G401.6 (cell line): ENCODE results near the gene CIB4.

ENCODE experiments used
- FAIRE-seq: peaks from 2 replicates; lab custom pipeline; 2012; peaks lifted over from hg19 to GRCh38; lab: Jason Lieb, UNC

CIB4 gene

GRCh38 chr2:26542676-26543505 is 98.3 kb downstream of the CIB4 start:
- no peak for FAIRE-seq

- no peak for FAIRE-seq
These were observed 99.0 kb downstream of the CIB4 start for GRCh38 chr2:26542194-26542455.

- no peak for FAIRE-seq
These were observed 99.6 kb downstream of the CIB4 start for GRCh38 chr2:26541401-26542193.

DNA sequence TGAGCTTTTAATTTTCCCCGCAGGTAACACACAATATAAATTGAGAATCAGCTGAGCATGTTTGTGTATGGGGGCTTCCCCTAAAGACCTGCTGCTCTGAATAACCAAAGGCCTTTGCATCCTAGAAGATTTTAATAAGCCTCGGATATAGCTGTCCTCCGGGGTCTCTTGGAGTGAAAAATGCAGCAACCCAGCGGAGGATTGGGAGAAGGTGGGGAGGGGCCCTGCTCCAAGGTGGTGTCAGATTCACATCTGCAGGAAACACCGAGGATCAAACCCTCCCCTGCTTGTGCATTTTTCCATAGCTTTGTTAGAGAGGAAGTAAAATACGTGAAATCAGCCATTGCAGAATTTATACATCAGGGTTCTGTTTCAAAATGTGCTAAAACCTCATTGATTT is 100.2 kb downstream of the CIB4 start:
- no peak for FAIRE-seq

DNA sequence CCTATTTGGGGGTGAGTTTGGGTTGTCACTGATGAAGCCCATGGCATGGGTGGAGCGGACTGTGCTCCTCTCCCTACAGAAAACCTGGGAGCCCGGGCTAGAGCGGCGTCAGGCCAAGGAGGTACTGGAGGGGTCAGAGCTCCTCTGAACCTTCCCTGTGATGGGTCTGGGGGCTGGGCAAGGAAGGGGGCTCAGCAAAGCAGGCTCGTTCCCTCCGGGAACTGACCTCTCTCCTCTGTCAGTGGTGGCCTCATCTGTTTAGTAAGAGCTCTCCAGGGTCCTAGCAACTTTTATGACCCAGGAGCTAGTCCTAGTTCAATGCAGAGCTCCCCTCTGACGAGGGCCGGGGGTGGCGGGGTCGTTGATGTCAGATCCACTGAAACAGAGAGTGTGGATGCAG is 100.9 kb downstream of the CIB4 start:
- no peak for FAIRE-seq

DNA sequence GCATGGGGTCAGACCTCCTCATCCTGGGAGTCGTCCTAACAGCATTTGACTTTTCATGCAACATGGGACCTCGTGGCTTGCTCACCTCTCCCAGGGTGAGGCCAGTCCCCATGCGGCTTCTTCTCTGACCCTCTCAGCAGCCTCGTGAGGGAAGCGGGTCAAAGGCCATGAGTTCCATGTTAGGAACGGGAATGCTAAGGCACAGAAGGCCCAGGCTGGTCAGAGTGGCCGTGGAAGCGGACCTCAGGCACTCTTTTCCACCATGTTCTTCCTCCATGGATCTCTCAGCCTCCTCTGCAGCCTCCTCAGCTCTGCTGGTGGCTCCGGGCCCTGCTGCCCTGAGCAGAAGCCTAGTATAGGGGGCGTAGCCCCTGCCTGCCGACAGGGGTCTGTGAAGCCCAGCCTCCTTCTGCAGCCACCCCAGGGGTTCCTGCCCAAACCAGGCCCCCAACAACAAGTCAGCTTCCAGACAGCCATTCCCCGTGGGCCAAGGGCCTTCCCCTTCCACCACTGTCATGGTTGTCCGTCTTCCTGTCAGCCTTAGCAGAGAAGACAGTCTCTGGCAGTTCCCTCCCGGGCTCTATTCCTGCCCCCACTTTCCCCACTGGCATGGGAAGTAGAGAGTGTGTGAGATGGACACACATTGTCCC is 103.2 kb downstream of the CIB4 start:
- no peak for FAIRE-seq

DNA sequence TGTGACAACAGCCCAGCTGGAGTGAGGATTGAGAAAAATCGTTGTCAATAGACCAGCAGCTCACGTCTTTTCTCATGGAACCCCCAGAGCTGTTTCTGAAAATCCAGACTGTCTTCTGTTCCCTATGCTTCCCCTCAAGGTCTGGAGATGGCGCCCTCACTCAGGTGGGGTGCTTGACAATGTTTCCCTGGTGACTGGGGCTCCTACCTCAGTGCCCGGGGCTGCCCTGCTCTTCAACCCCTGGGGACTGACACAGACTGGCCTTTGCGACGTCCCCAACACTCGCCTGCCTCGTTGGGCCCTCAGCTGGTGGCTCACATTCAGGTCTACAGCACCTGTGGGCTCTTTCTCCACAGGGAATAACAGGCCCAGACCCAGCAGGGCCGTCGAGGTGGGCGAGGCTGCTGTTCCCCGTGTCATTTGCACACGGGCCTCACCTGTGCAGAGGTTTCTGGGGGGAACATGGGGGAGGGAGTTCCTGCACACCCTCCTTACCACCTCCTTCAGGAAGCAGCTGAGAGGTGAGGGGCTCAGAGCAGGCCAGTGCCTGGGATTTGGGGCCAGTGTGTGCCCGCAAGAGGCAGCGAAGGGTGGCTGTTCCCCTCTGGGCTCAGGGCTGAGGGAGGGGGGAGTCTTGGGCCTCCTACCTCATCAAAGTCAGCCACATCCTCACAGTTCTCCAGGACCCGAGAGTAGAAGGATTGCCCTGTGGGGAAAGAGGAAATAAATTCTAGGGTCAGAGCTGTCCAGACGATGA is 103.9 kb downstream of the CIB4 start:
- FAIRE-seq, result no peak

GRCh38 chr2:26536371-26537068 is 104.6 kb downstream of the CIB4 start:
- no peak for FAIRE-seq

- FAIRE-seq, result no peak
These were observed 105.4 kb downstream of the CIB4 start for GRCh38 chr2:26535663-26536275.

DNA sequence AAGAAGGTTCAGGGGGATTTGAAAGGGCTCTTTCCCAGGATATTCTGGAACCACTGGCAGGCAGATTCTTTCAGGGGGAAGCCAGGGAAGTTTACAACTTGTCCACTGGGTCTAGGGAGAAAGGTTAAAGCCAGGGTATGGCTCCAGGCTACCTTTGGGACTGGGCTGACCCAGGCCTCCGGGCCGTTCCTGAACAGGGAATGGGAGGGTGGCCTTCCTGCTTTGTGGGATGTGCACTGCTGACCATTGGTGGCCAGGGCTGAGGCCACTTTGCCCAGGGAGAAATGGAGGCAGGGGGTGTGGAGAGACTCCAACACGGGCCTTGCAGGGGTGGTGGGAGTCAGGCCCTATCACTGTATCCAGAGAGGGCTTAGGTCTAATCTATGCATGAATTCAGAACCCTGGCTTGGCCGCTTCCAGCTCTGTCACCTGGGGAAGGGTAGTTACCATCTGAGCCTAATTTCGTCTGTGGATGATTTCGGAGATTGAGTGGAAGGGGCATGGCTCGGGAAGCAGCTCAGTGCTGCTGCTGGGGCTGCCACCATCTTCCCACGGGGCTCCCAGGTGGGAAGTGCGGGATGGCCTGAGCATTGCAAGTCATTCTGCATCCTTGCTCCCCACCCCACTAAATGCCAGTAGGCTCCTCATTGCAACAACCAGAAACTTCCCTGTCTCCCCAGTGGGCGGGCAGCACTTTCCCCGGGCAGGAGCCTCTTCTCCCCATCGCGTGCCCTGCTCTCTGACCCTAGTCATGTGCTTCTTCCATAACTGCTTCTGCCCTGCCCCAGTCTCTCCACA is 106.1 kb downstream of the CIB4 start:
- no peak for FAIRE-seq

- FAIRE-seq, result no peak
These were observed 106.9 kb downstream of the CIB4 start for GRCh38 chr2:26534098-26534864.

GRCh38 chr2:26533661-26534060 is 107.5 kb downstream of the CIB4 start:
- FAIRE-seq, result no peak

DNA sequence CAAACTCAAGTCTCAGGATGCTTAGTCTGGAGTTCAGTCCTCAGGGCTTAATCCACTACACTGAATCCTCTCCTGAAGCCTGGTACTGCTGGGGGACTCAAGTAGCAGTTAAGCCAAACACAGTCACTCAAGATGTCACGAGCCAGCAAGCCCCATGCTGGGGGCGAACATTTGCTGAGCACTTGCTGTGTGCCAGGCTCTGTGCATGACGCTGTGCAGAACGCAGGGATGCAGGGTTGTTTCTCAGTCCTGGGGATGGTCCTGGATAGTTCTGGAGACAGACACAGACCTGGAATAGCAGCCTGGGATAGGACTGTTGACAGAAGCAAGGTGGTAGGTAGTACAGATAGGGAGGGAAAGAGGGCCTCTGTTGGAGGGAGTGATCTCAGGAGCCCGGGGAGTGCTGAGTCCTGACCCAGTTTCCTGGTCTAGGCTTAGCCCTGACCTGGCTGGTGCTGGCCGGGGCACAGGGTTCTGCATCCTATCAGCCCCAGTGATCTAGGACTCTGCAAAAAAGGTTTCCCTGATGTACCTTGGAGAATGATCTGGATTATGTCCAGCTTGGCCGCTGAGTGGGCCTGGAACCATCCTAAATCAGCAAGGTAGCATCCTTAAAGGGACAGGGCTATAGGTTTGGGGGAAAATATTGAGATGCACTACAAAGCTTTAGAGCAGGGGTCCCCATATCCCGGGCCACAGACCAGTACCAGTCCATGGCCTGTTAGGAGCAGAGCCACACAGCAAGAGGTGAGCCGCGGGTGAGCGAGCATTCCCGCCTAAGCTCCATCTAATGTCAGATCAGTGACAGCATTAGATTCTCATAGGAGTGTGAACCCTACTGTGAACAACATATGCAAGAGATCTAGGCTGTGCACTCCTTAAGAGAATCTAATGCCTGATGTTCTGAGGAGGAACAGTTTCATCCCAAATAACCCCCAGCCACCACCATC is 108.6 kb downstream of the CIB4 start:
- FAIRE-seq, result no peak
